Thyroid gland (tissue), 4 donors: ENCODE measurements around the gene PLCL2. TPM values are rescaled to one million over a fixed set of nuclear protein-coding genes. Genes with fewer than 3 reads are reported as not detected.

ENCODE experiments used
- DNase-seq, 2 donors: peaks; one replicate each; pipeline ENCODE4 v3.0.0-alpha.2; 2019
- H3K27ac ChIP-seq, 3 donors: fragments of 200-600 bp; sonication (generic); 1 replicate in 2 of 3; 2 replicates in 1 of 3; pipeline ENCODE4 v1.5.1; 2016 to 2019; ENCODE audit warnings: mild to moderate bottlenecking in 1 of 3, moderate library complexity in 1 of 3
- H3K27me3 ChIP-seq: fragments of 200-600 bp; sonication (generic); one replicate; pipeline ENCODE4 v1.5.1; 2019
- H3K36me3 ChIP-seq, 2 donors: fragments of 200-600 bp; sonication (generic); one replicate each; pipeline ENCODE4 v1.5.1; 2016 to 2019
- H3K4me1 ChIP-seq, 2 donors: fragments of 200-600 bp; sonication (generic); one replicate each; pipeline ENCODE4 v1.5.1; 2017 to 2019
- H3K4me3 ChIP-seq, 3 donors: fragments of 200-600 bp; sonication (generic); replicated peaks in 1 of 3; 1 replicate in 2 of 3; 2 replicates in 1 of 3; pipeline ENCODE4 v1.5.1; 2016; ENCODE audit warnings: mild to moderate bottlenecking in 1 of 3
- H3K9me3 ChIP-seq: fragments of 200-600 bp; sonication (generic); one replicate; pipeline ENCODE4 v1.5.1; 2017
- CTCF ChIP-seq, 6 experiments: fragments of 200-600 bp in 3 of 6; fragments of 450-650 bp in 3 of 6; sonication (generic) in 3 of 6; IDR thresholded peaks; one replicate each; pipeline ENCODE4 v1.5.1; 2016 to 2019; ENCODE audit warnings: antibody characterized with exemption in 6 of 6, mild to moderate bottlenecking in 2 of 6, inconsistent platforms in 1 of 6, moderate library complexity in 1 of 6
- POLR2A ChIP-seq, 2 donors: fragments of 450-650 bp; IDR thresholded peaks; one replicate each; pipeline ENCODE4 v1.6.1; 2017; ENCODE audit warnings: antibody characterized with exemption in 2 of 2, mild to moderate bottlenecking in 2 of 2, moderate library complexity in 1 of 2
- WGBS, 2 donors: methylation state at CpG; one replicate each; pipeline ENCODE4 v1.1.5; 2017; 5-methylcytosine and 5-hydroxymethylcytosine counted together
- intact Hi-C: fragments of 100-400 bp; cut with DNase I; formaldehyde crosslinking; loops from one replicate; pipeline ENCODE4 v1.15.1; 2023
- total RNA-seq, 4 donors: library from RNA; depleted of rRNA; stranded (reverse); fragments of >200 nt; gene quantifications; one replicate each; pipeline ENCODE4 v1.2.3, GENCODE V29; 2016

Gene PLCL2
- total RNA-seq, 4 donors from 2014 or later, result 6.3 to 15.3 (median 9.3) TPM

GRCh38 chr3:16861432-16861831, 23.3 kb upstream of the PLCL2 start:
- intact Hi-C loops, result no loop called here
- H3K9me3 ChIP-seq, result no peaks in the 10 kb centered on the region
- no peak overlapping the region for H3K27ac ChIP-seq
- TF ChIP-seq POLR2A (IDR thresholded peaks at IDR 0.05) (no peak), CTCF (IDR thresholded peaks at IDR 0.05) (no peak)
- no peaks in the 10 kb centered on the region for H3K27me3 ChIP-seq
- H3K4me3 ChIP-seq, result no peak overlapping the region
- no peaks in the 10 kb centered on the region for H3K4me1 ChIP-seq
- 93 to 95% methylated on average over 2 of the region's 2 CpGs for WGBS, 2 donors
- H3K36me3 ChIP-seq, result no peaks in the 10 kb centered on the region
- DNase-seq, result no peak

DNA sequence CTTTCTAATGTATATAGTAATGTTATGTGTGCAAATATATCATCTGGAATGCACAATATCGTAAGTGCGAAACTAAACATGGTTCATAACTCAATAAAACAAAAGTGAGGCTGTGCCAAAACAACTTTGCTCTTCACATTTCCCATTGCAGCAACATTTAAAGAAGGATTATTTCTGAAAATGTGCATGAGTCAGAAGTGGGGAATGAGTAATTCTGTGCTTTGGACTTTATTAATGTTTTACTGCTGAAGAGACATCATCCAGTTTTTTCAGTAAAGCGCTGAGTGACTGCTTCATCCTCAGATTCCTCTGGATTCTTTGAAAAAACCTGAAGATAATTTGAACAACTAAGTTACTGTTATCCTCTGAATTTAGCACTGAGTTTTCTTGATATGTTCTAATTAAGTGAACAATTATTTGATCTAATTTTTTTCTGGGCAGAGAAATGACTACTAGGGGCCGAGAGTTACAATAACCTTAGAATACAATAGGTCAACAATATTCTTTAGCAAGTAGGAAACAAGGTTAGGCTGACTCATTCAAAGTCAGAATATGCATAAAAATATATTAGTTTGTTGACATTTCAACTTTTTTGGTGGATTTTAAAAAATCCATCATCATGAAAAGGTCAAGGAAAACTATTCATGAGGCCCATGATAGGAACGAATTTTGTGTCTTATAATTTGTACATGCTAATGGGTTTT, 20.0 kb upstream of the PLCL2 start:
- Histone ChIP-seq H3K27ac (no peak overlapping the region), H3K4me1 (no peaks in the 10 kb centered on the region), H3K4me3 (no peak overlapping the region), H3K9me3 (no peaks in the 10 kb centered on the region), H3K36me3 (no peaks in the 10 kb centered on the region), H3K27me3 (no peaks in the 10 kb centered on the region)
- WGBS, 2 donors, result 79 to 86% methylated on average over 5 of the region's 5 CpGs
- no peak for DNase-seq
- TF ChIP-seq CTCF (IDR thresholded peaks at IDR 0.05) (no peak), POLR2A (IDR thresholded peaks at IDR 0.05) (no peak)
- intact Hi-C loops, result no loop called here

DNA sequence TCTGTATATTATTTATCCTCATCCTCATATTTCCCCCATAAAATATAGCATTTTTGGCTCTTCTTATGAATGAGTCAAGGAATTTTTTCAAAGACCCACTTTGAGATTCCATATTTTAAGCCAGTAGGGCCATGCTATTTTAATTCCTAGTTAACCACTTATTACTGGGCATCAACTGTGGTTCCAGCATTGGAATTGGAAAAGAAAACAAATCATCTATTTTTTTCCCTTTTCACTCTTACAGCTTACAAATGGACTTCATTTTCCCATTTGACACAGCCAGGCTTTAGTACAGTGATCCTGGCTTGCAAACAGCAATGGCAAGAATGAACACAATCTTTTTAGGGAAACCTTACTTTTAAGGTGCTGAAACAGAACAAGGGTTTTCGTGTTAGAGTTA, 19.4 kb upstream of the PLCL2 start:
- Histone ChIP-seq H3K4me1 (no peaks in the 10 kb centered on the region), H3K27ac (no peak overlapping the region), H3K4me3 (no peak overlapping the region), H3K36me3 (no peaks in the 10 kb centered on the region), H3K27me3 (no peaks in the 10 kb centered on the region), H3K9me3 (no peaks in the 10 kb centered on the region)
- TF ChIP-seq CTCF (IDR thresholded peaks at IDR 0.05), result no peak
- TF ChIP-seq POLR2A (IDR thresholded peaks at IDR 0.05), result no peak
- 91 to 100% methylated on average over 1 of the region's 1 CpG for WGBS, 2 donors
- intact Hi-C loops, result no loop called here
- no peak for DNase-seq

DNA sequence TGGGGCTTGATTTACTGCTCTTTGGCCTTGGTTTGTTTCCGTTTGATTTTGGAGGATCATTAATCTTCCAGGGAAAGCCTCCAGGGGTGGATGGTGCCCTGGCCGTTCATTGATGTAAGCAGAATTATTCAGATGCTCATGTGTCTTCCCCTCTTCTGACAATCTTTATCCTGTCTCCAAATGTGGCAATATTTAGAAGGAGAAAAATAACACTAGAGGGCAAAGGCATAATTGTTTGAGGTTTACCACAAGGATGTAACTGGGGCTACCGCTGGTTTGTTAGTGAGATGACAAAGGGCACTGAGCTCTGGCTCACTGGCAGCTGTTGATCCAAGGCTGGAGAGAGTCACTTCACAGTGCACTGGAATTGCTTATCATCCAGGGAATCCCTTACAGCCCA, 18.2 kb upstream of the PLCL2 start:
- 66 to 69% methylated on average over 3 of the region's 3 CpGs for WGBS, 2 donors
- H3K27ac ChIP-seq, result no peak overlapping the region
- DNase-seq, result no peak
- no peaks in the 10 kb centered on the region for H3K36me3 ChIP-seq
- TF ChIP-seq POLR2A (IDR thresholded peaks at IDR 0.05), result no peak
- TF ChIP-seq CTCF (IDR thresholded peaks at IDR 0.05), result no peak
- intact Hi-C loops, result no loop called here
- no peaks in the 10 kb centered on the region for H3K9me3 ChIP-seq
- H3K4me1 ChIP-seq, result no peaks in the 10 kb centered on the region
- no peaks in the 10 kb centered on the region for H3K27me3 ChIP-seq
- no peak overlapping the region for H3K4me3 ChIP-seq

DNA sequence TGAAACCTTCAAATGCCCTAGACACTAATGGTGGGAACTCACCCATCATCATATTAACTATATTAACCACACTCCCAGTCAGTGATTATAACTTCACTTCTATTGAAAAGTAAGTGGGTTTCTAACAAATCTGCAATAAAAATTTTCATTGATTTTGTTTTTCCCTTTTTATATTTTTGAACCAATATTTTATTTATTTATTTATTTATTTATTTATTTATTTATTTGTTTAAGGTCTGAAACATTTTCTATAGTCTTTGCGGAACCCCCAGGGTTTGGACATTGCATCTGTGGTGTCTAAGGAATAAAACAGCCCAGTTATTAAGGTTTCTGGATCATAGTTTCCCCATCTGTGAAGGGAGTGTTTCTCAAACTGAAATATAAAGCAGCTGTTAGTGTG, 16.2 kb upstream of the PLCL2 start:
- H3K36me3 ChIP-seq, result no peaks in the 10 kb centered on the region
- intact Hi-C loops, result no loop called here
- TF ChIP-seq POLR2A (IDR thresholded peaks at IDR 0.05), result no peak
- no peak for TF ChIP-seq CTCF (IDR thresholded peaks at IDR 0.05)
- no peak for DNase-seq
- H3K27me3 ChIP-seq, result no peaks in the 10 kb centered on the region
- H3K9me3 ChIP-seq, result no peaks in the 10 kb centered on the region
- H3K27ac ChIP-seq, result no peak overlapping the region
- WGBS, 2 donors, result 96 to 98% methylated on average over 1 of the region's 1 CpG
- H3K4me3 ChIP-seq, result no peak overlapping the region
- H3K4me1 ChIP-seq, result no peaks in the 10 kb centered on the region
